Brain microvascular endothelial cell (primary cell): ENCODE measurements around the gene CLSTN3.

ENCODE experiments used
- DNase-seq: peaks from one replicate; pipeline ENCODE4 v3.0.0-alpha.2; 2020
- H3K27ac ChIP-seq: fragments of 250-450 bp; sonication (Bioruptor Pico); 2 replicates; pipeline ENCODE4 v1.5.1; 2020; ENCODE audit warnings: mild to moderate bottlenecking, moderate library complexity
- H3K27me3 ChIP-seq: fragments of 250-450 bp; sonication (Bioruptor Pico); replicated peaks from 2 replicates; pipeline ENCODE4 v1.5.1; 2020; ENCODE audit warnings: mild to moderate bottlenecking
- H3K36me3 ChIP-seq: fragments of 250-450 bp; sonication (Bioruptor Pico); replicated peaks from 2 replicates; pipeline ENCODE4 v1.5.1; 2020; ENCODE audit warnings: mild to moderate bottlenecking
- H3K4me3 ChIP-seq: 2 replicates; pipeline ENCODE4 v1.5.1; 2011; ENCODE audit warnings: low read depth, mild to moderate bottlenecking, control low read depth, low read length, moderate library complexity
- CTCF ChIP-seq: IDR thresholded peaks from 2 replicates; pipeline ENCODE4 v1.5.1; 2011; ENCODE audit warnings: low read depth, mild to moderate bottlenecking, moderate library complexity, low read length, control low read depth, inconsistent platforms; ENCODE audit errors: missing control alignments
- in situ Hi-C: cut with HindIII; loops from 2 replicates; pipeline ENCODE4 v1.10.0; 2017; ENCODE audit warnings: low sequenced_read_pairs, low pct_ligation_motif_present

Gene CLSTN3

GRCh38 chr12:7150841-7151240 is 20.7 kb downstream of the CLSTN3 start:
- no peak for TF ChIP-seq CTCF
- in situ Hi-C loops: no loop called here

GRCh38 chr12:7151532-7151931 is 21.4 kb downstream of the CLSTN3 start:
- no peaks in the 10 kb centered on the region for H3K36me3 ChIP-seq
- in situ Hi-C loops: no loop called here
- H3K27me3 ChIP-seq: no peaks in the 10 kb centered on the region
- H3K27ac ChIP-seq: no peak overlapping the region
- H3K4me3 ChIP-seq: no peak overlapping the region
- no peak for DNase-seq
- TF ChIP-seq CTCF: no peak

More at GRCh38 chr12:7150841-7151240, 20.7 kb downstream of the CLSTN3 start:
- H3K27ac ChIP-seq: no peak overlapping the region
- H3K36me3 ChIP-seq: no peaks in the 10 kb centered on the region
- H3K27me3 ChIP-seq: no peaks in the 10 kb centered on the region
- no peak overlapping the region for H3K4me3 ChIP-seq
- DNase-seq: no peak

GRCh38 chr12:7152818-7153217 is 22.6 kb downstream of the CLSTN3 start:
- Histone ChIP-seq H3K27ac (no peak overlapping the region), H3K36me3 (no peaks in the 10 kb centered on the region), H3K4me3 (no peak overlapping the region), H3K27me3 (no peaks in the 10 kb centered on the region)
- in situ Hi-C loops: no loop called here
- TF ChIP-seq CTCF: no peak
- no peak for DNase-seq

GRCh38 chr12:7154042-7154441 is 23.9 kb downstream of the CLSTN3 start:
- TF ChIP-seq CTCF: no peak
- Histone ChIP-seq H3K4me3 (no peak overlapping the region), H3K27ac (no peak overlapping the region), H3K27me3 (no peaks in the 10 kb centered on the region), H3K36me3 (no peaks in the 10 kb centered on the region)
- DNase-seq: no peak
- in situ Hi-C loops: no loop called here

- in situ Hi-C loops: no loop called here
- Histone ChIP-seq H3K36me3 (no peaks in the 10 kb centered on the region), H3K27ac (no peak overlapping the region), H3K4me3 (no peak overlapping the region), H3K27me3 (no peaks in the 10 kb centered on the region)
- TF ChIP-seq CTCF: no peak
- DNase-seq: no peak
These were observed 24.8 kb downstream of the CLSTN3 start for GRCh38 chr12:7154901-7155470.

GRCh38 chr12:7155471-7156034 is 25.4 kb downstream of the CLSTN3 start:
- in situ Hi-C loops: no loop called here
- TF ChIP-seq CTCF: no peak
- Histone ChIP-seq H3K27ac (no peak overlapping the region), H3K4me3 (no peak overlapping the region), H3K27me3 (no peaks in the 10 kb centered on the region), H3K36me3 (no peaks in the 10 kb centered on the region)
- no peak for DNase-seq
